Measurements from ENCODE around the gene APOBEC4.
"Not testable (repeated sequence)": the region's sequence is repeated elsewhere in the genome, so short reads cannot be mapped to it uniquely, and the experiment has no call there.

Gene APOBEC4

GRCh38 chr1:183634429-183635065 is 18.6 kb downstream of the APOBEC4 start:
- DNase-seq (ENCODE audit: low spot score), result no peak

- DNase-seq (ENCODE audit: low spot score), result peak; percentile 22
Measured at GRCh38 chr1:183633676-183634343, 19.3 kb downstream of the APOBEC4 start.

GRCh38 chr1:183632964-183633363 is 20.2 kb downstream of the APOBEC4 start:
- no peak for DNase-seq (ENCODE audit: low spot score)

- DNase-seq (ENCODE audit: low spot score), result no peak
Measured at GRCh38 chr1:183632114-183632513, 21.0 kb downstream of the APOBEC4 start.

GRCh38 chr1:183630748-183631147 is 22.4 kb downstream of the APOBEC4 start:
- DNase-seq (ENCODE audit: low spot score), result no peak

- no peak for DNase-seq (ENCODE audit: low spot score)
Measured at GRCh38 chr1:183628537-183628936, 24.6 kb downstream of the APOBEC4 start.

GRCh38 chr1:183626236-183626635 is 26.9 kb downstream of the APOBEC4 start:
- not testable (repeated sequence) for DNase-seq (ENCODE audit: low spot score)

- peak; percentile 23 for DNase-seq (ENCODE audit: low spot score)
Measured at GRCh38 chr1:183622884-183623785, 30.0 kb downstream of the APOBEC4 start.

GRCh38 chr1:183622013-183622412 is 31.1 kb downstream of the APOBEC4 start:
- no peak for DNase-seq (ENCODE audit: low spot score)

GRCh38 chr1:183620311-183620710 is 32.8 kb downstream of the APOBEC4 start:
- DNase-seq (ENCODE audit: low spot score), result no peak

- DNase-seq (ENCODE audit: low spot score), result no peak
Measured at GRCh38 chr1:183619781-183620180, 33.3 kb downstream of the APOBEC4 start.

GRCh38 chr1:183618202-183618601 is 34.9 kb downstream of the APOBEC4 start:
- DNase-seq (ENCODE audit: low spot score), result not testable (repeated sequence)

- DNase-seq (ENCODE audit: low spot score), result not testable (repeated sequence)
Measured at GRCh38 chr1:183612975-183613374, 40.1 kb downstream of the APOBEC4 start.

GRCh38 chr1:183612407-183612806 is 40.7 kb downstream of the APOBEC4 start:
- DNase-seq (ENCODE audit: low spot score), result no peak

- DNase-seq (ENCODE audit: low spot score), result no peak
Measured at GRCh38 chr1:183611021-183611420, 42.1 kb downstream of the APOBEC4 start.

- no peak for DNase-seq (ENCODE audit: low spot score)
Measured at GRCh38 chr1:183609759-183610452, 43.2 kb downstream of the APOBEC4 start.

- no peak for DNase-seq (ENCODE audit: low spot score)
Measured at GRCh38 chr1:183609313-183609712, 43.8 kb downstream of the APOBEC4 start.

GRCh38 chr1:183607322-183607980 is 45.7 kb downstream of the APOBEC4 start:
- DNase-seq (ENCODE audit: low spot score), result no peak

GRCh38 chr1:183605904-183606303 is 47.2 kb downstream of the APOBEC4 start:
- DNase-seq (ENCODE audit: low spot score), result no peak

GRCh38 chr1:183604815-183605214 is 48.3 kb downstream of the APOBEC4 start:
- DNase-seq (ENCODE audit: low spot score), result no peak

- no peak for DNase-seq (ENCODE audit: low spot score)
Measured at GRCh38 chr1:183604038-183604808, 48.9 kb downstream of the APOBEC4 start.
